ENCODE measurements around the gene NIN.
"Not testable (repeated sequence)": the region's sequence is repeated elsewhere in the genome, so short reads cannot be mapped to it uniquely, and the experiment has no call there.

NIN gene

DNA sequence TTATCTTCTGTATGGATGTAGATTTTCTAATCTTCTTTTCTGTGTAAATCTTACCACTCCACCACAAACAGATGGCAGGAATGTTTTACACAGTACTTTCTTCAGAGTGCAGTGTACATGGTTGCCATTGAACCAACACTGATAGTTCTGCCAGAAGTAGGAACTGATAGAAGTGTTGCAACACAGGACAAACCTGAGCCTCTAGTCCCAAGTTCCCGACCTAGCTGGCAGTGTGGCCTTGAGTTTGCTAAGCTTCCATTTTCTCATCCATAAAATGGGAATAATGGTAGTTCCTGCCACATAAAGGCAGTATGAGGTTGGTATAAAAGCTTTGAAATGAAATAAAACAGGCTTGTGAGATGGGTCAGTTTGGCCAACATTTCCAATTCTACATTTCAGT, 112.0 kb downstream of the NIN start:
- no CpG with 5 or more reads among the region's 1 CpG for WGBS (ENCODE audit: insufficient coverage, insufficient read length)
- no peak for DNase-seq (ENCODE audit: low read depth, low spot score)
- Histone ChIP-seq H3K4me1 (ENCODE audit: control insufficient read depth, insufficient read depth, low read length) (no peaks in the 10 kb centered on the region), H3K27ac (ENCODE audit: low read length) (no peak overlapping the region), H3K4me3 (ENCODE audit: low read length) (no peak overlapping the region), H3K27me3 (ENCODE audit: control insufficient read depth, insufficient read depth, low read length) (no peaks in the 10 kb centered on the region), H3K9me3 (ENCODE audit: control insufficient read depth, insufficient read depth, low read length) (no peaks in the 10 kb centered on the region), H3K36me3 (ENCODE audit: control insufficient read depth, insufficient read depth, low read length) (no peaks in the 10 kb centered on the region)

DNA sequence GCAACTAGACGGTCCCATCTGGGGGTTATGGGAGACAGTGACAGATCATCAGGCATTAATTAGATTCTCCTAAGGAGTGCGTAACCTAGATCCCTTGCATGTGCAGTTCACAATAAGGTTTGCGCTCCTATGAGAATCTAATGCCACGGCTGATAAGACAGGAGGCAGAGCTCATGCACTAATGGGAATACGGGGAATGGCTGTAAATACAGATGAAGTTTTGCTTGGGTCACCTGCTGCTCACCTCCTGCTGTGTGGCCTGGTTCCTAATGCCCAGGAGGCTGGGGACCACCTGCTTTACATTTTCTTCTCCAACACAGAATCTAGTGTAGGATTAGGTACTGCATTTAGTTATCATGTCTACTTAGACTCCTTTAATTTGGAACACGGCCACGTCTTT, 113.2 kb downstream of the NIN start:
- H3K9me3 ChIP-seq (ENCODE audit: control insufficient read depth, insufficient read depth, low read length) = no peaks in the 10 kb centered on the region
- no peak overlapping the region for H3K4me3 ChIP-seq (ENCODE audit: low read length)
- H3K27ac ChIP-seq (ENCODE audit: low read length) = no peak overlapping the region
- DNase-seq (ENCODE audit: low read depth, low spot score) = no peak
- H3K4me1 ChIP-seq (ENCODE audit: control insufficient read depth, insufficient read depth, low read length) = no peaks in the 10 kb centered on the region
- H3K27me3 ChIP-seq (ENCODE audit: control insufficient read depth, insufficient read depth, low read length) = no peaks in the 10 kb centered on the region
- no peaks in the 10 kb centered on the region for H3K36me3 ChIP-seq (ENCODE audit: control insufficient read depth, insufficient read depth, low read length)
- WGBS (ENCODE audit: insufficient coverage, insufficient read length) = no CpG with 5 or more reads among the region's 7 CpGs

GRCh38 chr14:50714450-50715073, 116.4 kb downstream of the NIN start:
- H3K4me1 ChIP-seq (ENCODE audit: control insufficient read depth, insufficient read depth, low read length) = no peaks in the 10 kb centered on the region
- WGBS (ENCODE audit: insufficient coverage, insufficient read length) = no CpG with 5 or more reads among the region's 2 CpGs
- no peak for DNase-seq (ENCODE audit: low read depth, low spot score)

DNA sequence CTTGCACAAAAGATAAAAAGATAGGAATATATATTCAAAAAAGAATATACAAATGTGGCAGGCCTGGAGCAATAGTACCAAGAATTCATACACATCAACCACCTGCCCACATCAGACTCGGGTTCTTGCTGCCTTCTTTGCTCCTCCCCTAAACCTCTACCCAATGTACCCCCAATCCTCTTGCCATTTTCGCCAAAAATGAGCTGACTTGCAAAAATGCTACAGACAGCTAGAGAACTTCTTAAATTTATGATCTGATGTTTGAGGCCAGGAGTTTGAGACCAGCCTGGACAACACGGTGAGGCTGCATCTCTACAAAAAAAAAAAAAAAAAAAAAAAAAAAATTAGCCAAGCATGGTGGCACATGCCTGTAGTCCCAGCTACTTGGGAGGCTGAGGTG, 119.9 kb downstream of the NIN start:
- no peaks in the 10 kb centered on the region for H3K36me3 ChIP-seq (ENCODE audit: control insufficient read depth, insufficient read depth, low read length)
- no peak for DNase-seq (ENCODE audit: low read depth, low spot score)
- H3K27ac ChIP-seq (ENCODE audit: low read length) = no peak overlapping the region
- no peak overlapping the region for H3K4me3 ChIP-seq (ENCODE audit: low read length)
- no peaks in the 10 kb centered on the region for H3K4me1 ChIP-seq (ENCODE audit: control insufficient read depth, insufficient read depth, low read length)
- no CpG with 5 or more reads among the region's 3 CpGs for WGBS (ENCODE audit: insufficient coverage, insufficient read length)
- H3K27me3 ChIP-seq (ENCODE audit: control insufficient read depth, insufficient read depth, low read length) = no peaks in the 10 kb centered on the region
- no peaks in the 10 kb centered on the region for H3K9me3 ChIP-seq (ENCODE audit: control insufficient read depth, insufficient read depth, low read length)

More at GRCh38 chr14:50714450-50715073, 116.4 kb downstream of the NIN start:
- Histone ChIP-seq H3K9me3 (ENCODE audit: control insufficient read depth, insufficient read depth, low read length) (no peaks in the 10 kb centered on the region), H3K27ac (ENCODE audit: low read length) (no peak overlapping the region), H3K4me3 (ENCODE audit: low read length) (no peak overlapping the region), H3K36me3 (ENCODE audit: control insufficient read depth, insufficient read depth, low read length) (no peaks in the 10 kb centered on the region), H3K27me3 (ENCODE audit: control insufficient read depth, insufficient read depth, low read length) (no peaks in the 10 kb centered on the region)

GRCh38 chr14:50705026-50705593, 125.9 kb downstream of the NIN start:
- no peak for DNase-seq (ENCODE audit: low read depth, low spot score)
- H3K27me3 ChIP-seq (ENCODE audit: control insufficient read depth, insufficient read depth, low read length) = no peaks in the 10 kb centered on the region
- WGBS (ENCODE audit: insufficient coverage, insufficient read length) = no CpG with 5 or more reads among the region's 22 CpGs
- no peak overlapping the region for H3K4me3 ChIP-seq (ENCODE audit: low read length)
- H3K9me3 ChIP-seq (ENCODE audit: control insufficient read depth, insufficient read depth, low read length) = no peaks in the 10 kb centered on the region
- H3K36me3 ChIP-seq (ENCODE audit: control insufficient read depth, insufficient read depth, low read length) = no peaks in the 10 kb centered on the region
- H3K27ac ChIP-seq (ENCODE audit: low read length) = no peak overlapping the region
- H3K4me1 ChIP-seq (ENCODE audit: control insufficient read depth, insufficient read depth, low read length) = no peaks in the 10 kb centered on the region

DNA sequence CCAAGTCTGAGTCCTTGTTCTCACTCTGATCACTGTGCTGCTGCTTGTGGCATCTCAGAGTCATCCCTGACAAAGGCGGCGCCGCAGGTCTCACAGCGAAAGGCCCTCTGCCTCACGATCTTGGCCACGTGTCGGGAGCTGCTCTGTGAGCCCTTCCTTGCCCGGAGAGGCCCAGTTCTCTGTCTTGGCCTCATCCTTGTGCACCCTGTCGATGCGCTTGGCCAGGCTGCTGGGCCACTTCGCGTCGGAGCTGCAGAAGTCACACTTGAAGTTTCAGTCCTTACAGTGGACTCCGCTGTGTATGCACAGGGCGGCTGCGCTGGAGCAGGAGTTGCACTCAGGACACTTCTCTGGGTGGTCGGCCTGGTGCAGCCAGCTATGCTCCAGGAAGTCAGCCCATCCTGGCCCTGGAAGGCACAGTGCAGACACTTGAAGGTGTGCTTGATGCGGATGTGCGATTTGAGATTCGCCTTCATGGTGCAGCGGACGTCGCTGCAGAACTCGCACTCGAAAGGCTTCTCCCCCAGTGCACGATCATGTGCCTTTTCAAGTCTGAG, 126.4 kb downstream of the NIN start:
- no peaks in the 10 kb centered on the region for H3K9me3 ChIP-seq (ENCODE audit: control insufficient read depth, insufficient read depth, low read length)
- DNase-seq (ENCODE audit: low read depth, low spot score) = no peak
- no CpG with 5 or more reads among the region's 26 CpGs for WGBS (ENCODE audit: insufficient coverage, insufficient read length)
- H3K27me3 ChIP-seq (ENCODE audit: control insufficient read depth, insufficient read depth, low read length) = no peaks in the 10 kb centered on the region
- no peaks in the 10 kb centered on the region for H3K4me1 ChIP-seq (ENCODE audit: control insufficient read depth, insufficient read depth, low read length)
- no peak overlapping the region for H3K4me3 ChIP-seq (ENCODE audit: low read length)
- H3K27ac ChIP-seq (ENCODE audit: low read length) = no peak overlapping the region
- H3K36me3 ChIP-seq (ENCODE audit: control insufficient read depth, insufficient read depth, low read length) = no peaks in the 10 kb centered on the region

DNA sequence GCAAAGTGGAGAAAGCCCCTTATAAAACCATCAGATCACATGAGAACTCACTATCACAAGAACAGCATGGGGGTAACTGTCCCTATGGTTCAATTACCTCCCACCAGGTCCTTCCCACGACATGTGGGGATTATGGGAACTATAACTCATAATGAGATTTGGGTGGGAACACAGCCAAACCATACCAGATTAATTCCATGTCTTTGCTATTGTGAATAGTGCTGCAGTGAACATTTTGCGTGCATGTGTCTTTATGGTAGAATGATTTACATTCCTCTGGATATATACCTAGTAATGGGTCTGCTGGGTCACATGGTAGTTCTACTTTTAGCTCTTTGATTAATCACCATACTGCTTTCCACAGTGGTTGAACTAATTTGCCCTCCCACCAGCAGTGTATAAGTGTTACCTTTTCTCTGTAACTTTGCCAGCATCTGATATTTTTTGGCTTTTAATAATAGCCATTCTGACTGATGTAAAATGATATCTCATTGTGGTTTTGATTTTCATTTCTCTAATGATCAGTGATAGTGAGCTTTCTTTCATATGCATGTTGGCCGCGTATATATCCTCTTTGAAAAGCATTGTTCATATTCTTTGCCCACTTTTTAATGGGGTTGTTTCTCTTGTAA, 133.2 kb downstream of the NIN start:
- no peak overlapping the region for H3K4me3 ChIP-seq (ENCODE audit: low read length)
- H3K4me1 ChIP-seq (ENCODE audit: control insufficient read depth, insufficient read depth, low read length) = no peaks in the 10 kb centered on the region
- H3K9me3 ChIP-seq (ENCODE audit: control insufficient read depth, insufficient read depth, low read length) = peaks cover 5% of the 10 kb centered on the region
- no peaks in the 10 kb centered on the region for H3K27me3 ChIP-seq (ENCODE audit: control insufficient read depth, insufficient read depth, low read length)
- H3K27ac ChIP-seq (ENCODE audit: low read length) = no peak overlapping the region
- no peaks in the 10 kb centered on the region for H3K36me3 ChIP-seq (ENCODE audit: control insufficient read depth, insufficient read depth, low read length)
- WGBS (ENCODE audit: insufficient coverage, insufficient read length) = no CpG with 5 or more reads among the region's 4 CpGs
- DNase-seq (ENCODE audit: low read depth, low spot score) = no peak

- no CpG with 5 or more reads among the region's 3 CpGs for WGBS (ENCODE audit: insufficient coverage, insufficient read length)
- not testable (repeated sequence) for H3K4me1 ChIP-seq (ENCODE audit: control insufficient read depth, insufficient read depth, low read length); DNase-seq (ENCODE audit: low read depth, low spot score)
Observed at GRCh38 chr14:50694260-50694659, 136.7 kb downstream of the NIN start.

DNA sequence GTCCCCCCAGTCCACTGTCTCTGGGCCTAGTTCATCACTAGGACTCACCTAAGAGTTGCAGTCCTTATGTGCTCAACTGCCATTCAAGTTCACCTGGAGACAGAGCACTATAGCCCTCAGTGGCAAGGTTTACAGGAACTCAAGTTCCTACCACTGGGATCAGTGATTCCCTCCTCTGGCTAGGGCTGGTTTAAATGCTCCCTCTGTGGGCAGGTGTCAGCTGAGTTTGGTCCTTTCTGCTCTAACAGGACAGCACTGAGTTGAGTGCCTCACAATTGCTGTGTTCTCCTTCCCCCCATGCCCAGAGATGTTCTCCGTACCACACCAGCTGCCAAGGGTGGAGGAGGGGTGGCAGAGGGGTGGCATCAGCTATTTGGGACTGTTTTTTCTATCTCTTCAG, 142.1 kb downstream of the NIN start:
- H3K4me3 ChIP-seq (ENCODE audit: low read length) = no peak overlapping the region
- no peaks in the 10 kb centered on the region for H3K4me1 ChIP-seq (ENCODE audit: control insufficient read depth, insufficient read depth, low read length)
- H3K27me3 ChIP-seq (ENCODE audit: control insufficient read depth, insufficient read depth, low read length) = no peaks in the 10 kb centered on the region
- no peaks in the 10 kb centered on the region for H3K36me3 ChIP-seq (ENCODE audit: control insufficient read depth, insufficient read depth, low read length)
- peaks cover 2% of the 10 kb centered on the region for H3K9me3 ChIP-seq (ENCODE audit: control insufficient read depth, insufficient read depth, low read length)
- H3K27ac ChIP-seq (ENCODE audit: low read length) = no peak overlapping the region
- no CpG with 5 or more reads among the region's 1 CpG for WGBS (ENCODE audit: insufficient coverage, insufficient read length)
- DNase-seq (ENCODE audit: low read depth, low spot score) = no peak

More at GRCh38 chr14:50694260-50694659, 136.7 kb downstream of the NIN start:
- H3K36me3 ChIP-seq (ENCODE audit: control insufficient read depth, insufficient read depth, low read length); H3K4me3 ChIP-seq (ENCODE audit: low read length); H3K9me3 ChIP-seq (ENCODE audit: control insufficient read depth, insufficient read depth, low read length); H3K27me3 ChIP-seq (ENCODE audit: control insufficient read depth, insufficient read depth, low read length); H3K27ac ChIP-seq (ENCODE audit: low read length): not testable (repeated sequence)

- DNase-seq (ENCODE audit: low read depth, low spot score) = no peak
- Histone ChIP-seq H3K27me3 (ENCODE audit: control insufficient read depth, insufficient read depth, low read length) (no peaks in the 10 kb centered on the region), H3K4me1 (ENCODE audit: control insufficient read depth, insufficient read depth, low read length) (no peaks in the 10 kb centered on the region), H3K27ac (ENCODE audit: low read length) (no peak overlapping the region), H3K36me3 (ENCODE audit: control insufficient read depth, insufficient read depth, low read length) (no peaks in the 10 kb centered on the region), H3K9me3 (ENCODE audit: control insufficient read depth, insufficient read depth, low read length) (no peaks in the 10 kb centered on the region), H3K4me3 (ENCODE audit: low read length) (no peak overlapping the region)
Observed at GRCh38 chr14:50679674-50680073, 151.3 kb downstream of the NIN start.
